ENCODE measurements around the gene ARL5A.

The ARL5A gene

DNA sequence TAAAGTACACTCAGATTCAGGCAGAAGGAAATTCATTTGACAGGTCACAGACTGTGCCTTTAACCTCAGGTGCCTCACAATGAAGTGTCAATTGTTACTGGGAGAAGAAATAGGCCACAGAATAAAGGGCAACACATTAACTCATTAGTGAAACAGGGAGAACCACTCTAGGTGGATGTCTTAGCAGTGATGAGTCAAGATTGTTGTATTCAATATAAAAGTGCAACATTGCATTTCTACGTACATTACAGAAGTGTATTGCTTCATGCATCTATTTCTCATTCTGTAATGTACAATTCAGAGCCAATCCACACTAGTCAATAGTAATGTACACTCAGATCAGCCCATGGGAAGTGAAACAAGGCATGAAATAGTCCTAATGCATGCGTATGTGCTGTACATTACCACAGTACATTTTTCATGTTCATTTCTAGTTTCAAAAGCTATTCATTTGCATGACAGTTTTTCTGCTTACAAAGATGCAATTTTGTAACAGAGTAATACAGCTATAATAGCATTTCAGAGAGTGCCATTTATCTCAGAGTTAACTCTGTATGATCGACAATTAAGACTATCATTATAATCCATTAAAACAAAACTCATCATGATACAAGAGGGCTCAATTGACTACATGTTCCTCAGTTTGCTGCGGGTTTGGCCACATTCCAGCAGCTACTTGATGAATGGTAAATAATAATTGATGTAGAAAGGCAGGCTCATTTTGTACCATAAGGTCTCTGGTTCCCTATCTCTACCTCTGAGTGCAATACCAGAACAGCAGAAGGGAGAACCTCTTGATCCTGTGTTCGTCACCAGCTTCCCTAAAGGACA lies 12.2 kb upstream of the ARL5A start:
- DNase-seq: no peak

DNA sequence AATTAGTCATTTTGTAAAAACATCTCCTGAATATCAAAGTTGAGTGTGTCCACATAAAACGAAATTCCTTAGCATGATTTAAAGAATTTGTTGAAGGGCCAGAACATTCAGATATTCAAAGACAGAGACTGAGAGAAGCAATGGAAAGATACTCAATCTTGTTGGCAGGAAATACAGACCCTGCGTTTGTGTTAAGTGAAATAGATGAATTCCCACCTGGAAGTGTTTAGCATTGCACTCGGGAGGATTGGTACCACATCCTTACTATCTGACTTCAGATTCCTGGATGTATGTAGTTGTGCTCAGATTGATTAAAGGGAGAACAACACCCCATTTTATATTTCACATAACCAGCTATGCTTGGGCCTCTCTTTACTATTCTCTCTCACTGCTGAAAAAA lies 9.7 kb upstream of the ARL5A start:
- no peak for DNase-seq

DNA sequence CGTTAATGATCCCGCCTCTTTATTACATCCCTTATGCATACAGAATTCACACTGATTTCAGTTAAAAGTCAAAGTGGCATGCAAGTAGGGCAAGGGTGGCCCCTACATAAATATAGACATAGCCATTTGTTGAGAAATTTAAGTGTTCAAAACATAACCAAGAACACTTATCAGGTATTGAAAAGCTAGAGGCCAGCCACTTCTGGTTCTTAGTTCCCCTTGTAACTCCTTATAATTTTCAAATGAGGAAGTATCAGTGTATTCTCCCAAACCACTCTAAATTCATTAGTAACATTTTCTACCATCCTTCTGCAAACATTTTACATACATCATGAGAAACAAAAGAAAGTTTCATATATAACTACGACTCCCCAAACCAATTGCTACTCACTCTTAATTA lies 5.8 kb upstream of the ARL5A start:
- no peak for DNase-seq

DNA sequence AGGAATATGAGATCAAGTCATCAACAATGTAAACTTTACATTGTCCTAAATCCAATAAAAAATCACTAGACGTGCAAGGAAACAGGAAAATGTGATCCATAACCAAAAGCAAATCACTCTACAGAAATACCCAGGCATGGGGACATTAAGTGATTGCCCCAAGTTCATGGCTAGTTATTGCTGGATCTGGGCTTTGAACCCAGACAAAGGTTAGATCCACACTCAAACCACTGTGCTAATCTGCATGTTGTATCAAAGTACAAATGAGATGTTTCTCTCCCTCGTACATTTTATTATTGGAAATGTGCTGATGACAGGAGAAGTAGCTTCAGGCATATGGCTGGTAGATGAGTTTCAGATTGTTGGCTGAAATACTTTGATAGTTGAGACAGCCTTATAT lies 2.7 kb upstream of the ARL5A start:
- no peak for DNase-seq

DNA sequence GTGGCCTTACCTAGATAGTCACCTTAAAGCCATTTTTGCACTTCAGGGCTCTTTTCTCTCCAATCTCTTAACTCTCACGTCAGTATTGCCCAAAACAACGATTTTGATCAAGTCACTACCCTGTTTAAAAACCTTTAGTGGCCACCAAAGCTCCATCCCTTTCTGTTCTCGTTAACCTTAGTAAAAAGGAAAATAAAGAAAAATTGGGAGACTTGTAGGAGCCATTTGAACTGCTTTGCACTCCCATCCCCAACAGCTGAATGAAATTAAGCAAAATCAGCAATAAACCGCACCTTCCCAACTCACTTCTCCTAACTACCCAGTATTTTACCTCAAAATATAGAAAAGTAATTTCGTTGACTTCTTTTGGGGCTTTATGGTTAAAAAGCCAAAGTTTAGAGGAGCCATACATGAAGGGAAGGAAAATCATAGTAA lies 686 bp upstream of the ARL5A start:
- DNase-seq: no peak

DNA sequence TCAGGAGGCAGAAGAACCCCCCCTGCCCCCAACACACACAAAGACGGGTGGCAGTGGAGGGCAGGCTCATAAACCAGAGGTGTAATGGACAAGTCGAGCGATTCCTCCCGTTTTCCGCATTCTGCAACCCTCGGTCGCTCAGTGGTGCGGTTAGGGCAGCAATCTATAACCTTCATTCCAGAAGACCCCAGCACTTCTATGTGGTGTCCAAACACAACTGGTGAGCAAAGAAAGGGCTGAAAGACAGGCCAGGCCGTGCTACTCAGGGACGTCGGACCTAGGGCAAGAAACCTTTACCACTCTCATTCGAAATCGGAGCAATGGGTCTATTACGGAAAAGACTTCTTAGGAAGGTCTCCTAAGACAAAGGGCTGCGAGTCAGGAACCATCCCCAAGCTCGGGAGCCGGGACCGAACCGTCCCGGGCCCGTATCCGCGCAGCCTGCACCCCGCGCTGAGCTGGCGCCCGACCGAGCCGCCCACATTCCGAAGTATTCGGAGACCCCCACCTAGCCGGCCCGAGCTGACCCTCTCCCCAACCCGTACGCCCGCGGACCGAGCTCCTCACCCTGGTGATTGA lies 568 bp downstream of the ARL5A start:
- DNase-seq: peak; percentile 20

DNA sequence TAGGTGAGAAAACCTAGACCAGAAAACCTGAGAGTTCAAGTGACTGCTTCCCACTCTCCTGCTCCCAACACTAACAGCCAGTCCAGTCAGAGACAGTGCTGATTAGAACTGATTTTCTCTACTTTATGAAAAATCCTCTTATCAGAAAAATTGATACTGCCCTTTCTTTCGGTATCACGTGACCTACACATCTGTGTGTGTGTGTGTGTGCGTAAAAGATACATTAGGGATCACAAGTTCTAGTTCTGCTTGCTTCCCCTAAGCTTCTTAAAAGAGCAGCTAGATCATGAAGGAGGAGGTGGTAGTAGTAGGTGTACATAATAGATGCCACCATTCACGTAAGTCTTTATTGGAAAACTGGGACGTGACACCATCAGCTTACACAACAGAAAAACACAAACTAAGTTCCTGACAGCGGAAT lies 1.5 kb downstream of the ARL5A start:
- peak; percentile 4 for DNase-seq

DNA sequence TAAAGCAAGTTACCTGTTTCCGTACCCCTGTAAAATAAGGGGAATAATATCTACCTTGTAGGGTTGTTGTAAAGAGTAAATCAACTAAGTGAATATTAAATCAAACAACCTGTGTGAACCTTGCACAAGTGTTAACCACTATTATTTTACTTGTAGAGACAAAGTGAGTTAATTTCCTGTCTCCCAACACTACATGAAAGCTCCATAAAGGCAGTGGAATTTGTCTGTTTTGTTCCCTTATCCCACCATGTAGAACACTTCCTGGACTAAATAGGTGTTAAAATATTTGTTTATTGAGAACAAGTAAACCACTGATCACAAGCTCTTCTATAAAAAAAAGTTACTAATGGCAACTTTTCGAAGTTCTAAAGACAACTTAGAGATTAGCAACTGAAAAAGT lies 3.3 kb downstream of the ARL5A start:
- no peak for DNase-seq

DNA sequence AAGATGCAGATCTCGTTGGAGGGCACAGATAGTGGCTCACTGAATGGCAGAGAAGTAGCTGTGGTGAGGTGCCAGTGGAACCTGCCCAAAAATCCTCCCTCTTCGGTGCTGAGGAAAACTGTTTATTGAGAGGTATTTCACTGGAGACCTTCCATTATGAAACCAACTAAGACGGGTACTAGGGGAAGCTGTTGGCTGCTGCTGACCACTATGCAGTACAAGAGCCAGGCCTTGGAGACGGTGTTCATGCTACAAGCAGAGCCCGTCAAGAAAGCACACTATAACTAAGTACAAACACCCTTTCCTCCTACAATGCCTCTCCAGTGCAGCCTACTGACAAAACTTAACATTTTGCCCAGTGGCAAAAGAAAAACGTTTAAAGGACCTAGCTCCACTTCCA lies 4.6 kb downstream of the ARL5A start:
- no peak for DNase-seq

DNA sequence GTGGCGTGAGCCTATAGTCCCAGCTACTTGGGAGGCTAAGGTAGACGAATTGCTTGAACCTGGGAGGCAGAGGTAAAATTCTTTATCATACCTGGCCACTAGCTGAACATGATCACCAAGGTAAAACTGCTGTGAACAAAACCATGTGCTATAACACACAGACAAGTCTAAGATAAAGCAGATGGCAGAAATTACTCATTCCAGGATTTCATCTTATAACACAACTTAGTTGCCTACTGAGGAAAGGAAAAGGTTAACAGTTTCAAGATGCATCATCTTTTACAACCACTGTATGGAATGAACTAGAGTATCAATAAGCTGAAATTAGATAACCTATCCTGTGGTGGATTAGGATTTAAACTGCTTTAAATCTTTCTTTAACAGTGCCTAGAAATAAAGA lies 8.3 kb downstream of the ARL5A start:
- DNase-seq: no peak

DNA sequence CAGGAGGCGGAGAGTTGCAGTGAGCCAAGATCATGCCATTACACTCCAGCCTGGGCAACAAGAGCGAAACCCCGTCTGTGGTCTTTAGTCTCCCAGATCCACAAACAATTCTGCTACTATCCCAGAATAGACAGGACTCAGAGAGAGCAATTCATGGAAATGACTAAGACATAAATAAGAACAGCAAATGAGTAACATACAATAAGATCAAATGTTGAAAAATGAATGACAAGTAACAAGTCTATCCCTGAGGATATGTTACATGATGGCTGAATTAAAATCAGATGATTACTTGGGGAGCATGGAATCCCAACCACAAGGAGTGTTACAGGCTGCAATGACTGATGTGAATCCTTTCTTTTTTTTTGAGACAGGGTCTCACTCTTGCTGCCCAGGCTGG lies 10.3 kb downstream of the ARL5A start:
- no peak for DNase-seq

DNA sequence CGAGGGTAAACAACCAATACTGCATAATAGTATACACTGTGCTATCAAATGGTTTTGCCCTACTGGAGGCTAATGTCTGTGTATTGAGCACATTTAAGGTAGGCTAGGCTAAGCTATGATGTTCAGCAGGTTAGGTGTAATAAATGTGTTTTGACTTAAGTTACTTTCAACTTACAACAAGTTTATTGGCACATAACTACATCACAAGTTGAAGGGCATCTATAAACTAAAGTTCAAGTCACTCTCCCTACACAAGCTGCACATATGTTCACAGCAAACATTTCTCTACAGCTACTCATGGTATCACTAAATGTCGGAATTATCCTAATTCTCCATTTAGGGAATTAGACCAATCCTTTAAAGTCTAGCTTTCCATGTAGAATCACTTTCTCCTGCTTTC lies 11.4 kb downstream of the ARL5A start:
- no peak for DNase-seq

DNA sequence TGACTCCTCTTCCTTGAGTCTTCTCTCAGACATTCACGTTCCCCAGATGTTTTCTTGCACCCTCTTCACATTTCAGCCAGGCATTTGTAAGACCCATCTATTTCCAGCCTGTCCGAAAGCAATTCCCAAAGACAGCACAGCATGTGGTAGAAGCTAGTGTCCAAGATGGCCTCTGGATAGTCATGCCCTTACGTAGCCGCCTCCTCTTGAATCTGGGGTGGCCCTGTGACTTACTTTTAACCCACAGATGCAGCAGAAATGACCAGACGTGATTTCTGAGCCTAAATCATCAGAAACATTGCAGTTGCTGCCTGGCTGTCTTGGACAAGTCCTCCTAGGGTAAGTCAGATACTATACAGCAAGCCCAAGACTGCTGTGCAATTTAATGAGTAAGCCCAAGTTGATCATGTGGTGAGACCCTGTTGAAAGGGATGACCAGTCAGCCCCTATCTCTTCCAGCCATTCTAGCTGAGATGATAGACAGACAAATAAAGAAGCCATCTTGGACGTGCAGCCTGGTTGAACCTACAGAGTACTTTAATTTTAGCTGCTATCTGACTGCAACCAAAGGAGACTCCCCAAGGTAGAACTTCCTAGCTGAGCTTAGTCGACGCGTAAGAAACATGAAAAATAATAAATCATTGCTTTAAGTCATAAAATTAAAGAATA lies 12.3 kb downstream of the ARL5A start:
- no peak for DNase-seq

DNA sequence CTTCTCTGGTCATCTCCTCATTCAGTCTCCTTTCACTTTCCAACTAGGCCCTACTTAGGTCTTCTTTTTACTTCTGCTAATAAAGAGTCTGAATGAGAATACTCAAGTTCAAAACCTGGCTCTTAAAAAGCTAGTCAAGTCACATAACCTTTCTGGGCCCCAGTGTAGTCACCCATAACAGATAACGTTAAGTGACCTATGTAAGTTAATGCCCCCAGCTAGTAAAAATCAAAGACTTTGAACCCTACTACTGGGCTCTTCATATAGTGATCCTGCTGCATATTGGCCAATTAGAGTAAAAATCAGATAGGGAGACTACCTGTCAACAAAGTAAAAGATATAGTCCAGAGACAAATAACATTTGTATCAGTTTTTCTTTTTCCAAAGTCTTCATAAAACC lies 17.7 kb downstream of the ARL5A start:
- no peak for DNase-seq

DNA sequence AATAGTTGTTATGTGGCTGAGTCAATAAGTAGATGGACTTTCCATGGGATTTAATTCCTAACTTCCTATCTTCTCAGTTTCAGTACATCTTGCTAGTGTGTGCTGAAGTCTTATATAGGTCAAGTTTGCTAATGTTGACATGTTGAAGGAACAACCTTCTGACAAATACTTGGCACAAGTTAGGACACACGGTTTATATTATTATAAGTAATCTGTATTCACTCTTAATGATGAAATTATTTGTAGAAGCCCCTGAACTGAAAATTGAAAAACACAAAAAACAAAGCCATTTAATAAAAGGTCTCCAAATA lies 19.2 kb downstream of the ARL5A start:
- DNase-seq: no peak

DNA sequence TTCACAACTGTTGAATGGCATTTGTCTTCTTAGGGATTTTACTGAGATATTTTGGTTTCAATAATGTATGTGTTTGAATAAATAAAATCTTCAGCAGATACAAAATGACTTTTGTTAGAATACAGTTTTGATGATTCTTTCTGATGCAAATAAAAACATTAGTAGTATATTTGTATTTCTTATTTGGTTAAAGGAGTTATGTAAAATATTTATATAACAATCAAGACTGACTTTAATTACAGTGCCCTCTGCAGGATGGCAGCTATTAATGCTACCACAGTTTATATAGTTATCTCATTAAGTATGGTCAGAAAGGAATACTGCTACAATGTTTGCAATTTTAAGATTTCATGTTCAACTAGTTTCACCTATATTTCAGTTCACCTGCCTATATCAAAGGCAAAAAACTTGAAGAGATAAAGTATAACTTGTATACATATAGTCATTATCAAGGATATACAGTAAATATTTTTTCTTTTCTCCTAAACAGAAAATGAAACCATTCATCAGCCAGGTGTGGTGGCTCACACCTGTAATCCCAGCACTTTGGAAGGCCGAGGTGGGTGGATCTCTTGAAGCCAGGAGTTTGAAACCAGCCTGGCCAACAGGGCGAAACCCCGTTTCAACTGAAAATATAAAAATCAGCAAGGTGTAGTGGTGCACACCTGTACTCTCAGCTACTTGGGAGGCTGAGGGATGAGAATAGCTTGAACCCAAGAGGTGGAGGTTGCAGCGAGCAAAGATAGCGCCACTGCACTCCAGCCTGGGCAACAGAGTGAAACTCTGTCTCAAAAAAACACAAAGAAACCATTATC lies 19.8 kb downstream of the ARL5A start:
- peak; percentile 20 for DNase-seq

DNA sequence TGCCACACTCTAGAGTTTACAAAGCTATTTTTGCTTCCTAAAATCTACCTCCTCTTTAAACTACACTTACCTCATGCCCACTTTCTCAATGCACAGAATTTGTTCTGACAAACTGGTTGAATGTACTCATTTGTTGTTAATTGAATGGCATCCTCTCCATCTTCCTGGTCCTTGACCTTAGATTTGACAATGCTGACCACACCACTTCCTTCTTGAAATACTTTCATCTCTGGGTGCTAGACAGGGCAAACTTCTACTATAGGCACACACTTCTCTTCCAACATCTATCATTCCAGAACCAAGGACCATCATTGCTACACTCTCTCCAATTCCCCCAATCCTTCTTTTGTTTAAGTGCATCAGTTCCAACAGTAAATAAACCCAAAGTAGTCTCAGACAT lies 22.3 kb downstream of the ARL5A start:
- DNase-seq: no peak

DNA sequence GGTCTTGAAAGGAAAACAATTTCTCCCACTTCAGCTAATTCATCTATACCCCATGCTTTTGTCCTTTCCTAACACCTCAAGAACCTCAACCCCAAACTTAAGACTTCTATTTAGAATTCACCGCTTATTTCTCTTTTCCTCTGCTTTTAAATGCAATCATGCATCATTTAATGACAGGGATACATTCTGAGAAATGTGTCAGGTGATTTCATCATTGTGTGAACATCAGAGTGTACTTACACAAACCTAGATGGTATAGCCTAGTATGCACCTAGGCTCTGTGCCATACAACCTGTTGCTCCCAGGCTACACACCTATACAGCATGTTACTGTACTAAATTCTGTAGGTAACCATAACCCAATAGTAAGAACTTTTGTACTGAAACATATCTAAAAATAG lies 22.9 kb downstream of the ARL5A start:
- DNase-seq: no peak

DNA sequence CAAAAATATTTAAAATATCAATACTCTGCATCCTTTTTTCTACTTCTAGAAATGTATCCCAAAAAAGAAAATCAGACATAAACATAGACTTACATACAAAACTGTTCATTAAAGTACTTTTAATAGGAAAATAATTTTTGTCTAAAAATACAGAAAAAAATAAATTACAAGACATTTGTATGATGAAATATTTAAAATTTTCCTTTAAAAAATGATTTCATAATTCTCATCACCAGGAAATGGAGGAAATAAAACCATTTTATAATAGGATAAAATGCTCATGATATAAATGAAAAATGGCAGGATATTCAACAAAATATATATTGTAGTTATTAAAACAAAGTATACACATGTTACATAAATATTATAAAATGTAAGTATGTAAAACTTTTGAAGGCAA lies 24.4 kb downstream of the ARL5A start:
- no peak for DNase-seq

DNA sequence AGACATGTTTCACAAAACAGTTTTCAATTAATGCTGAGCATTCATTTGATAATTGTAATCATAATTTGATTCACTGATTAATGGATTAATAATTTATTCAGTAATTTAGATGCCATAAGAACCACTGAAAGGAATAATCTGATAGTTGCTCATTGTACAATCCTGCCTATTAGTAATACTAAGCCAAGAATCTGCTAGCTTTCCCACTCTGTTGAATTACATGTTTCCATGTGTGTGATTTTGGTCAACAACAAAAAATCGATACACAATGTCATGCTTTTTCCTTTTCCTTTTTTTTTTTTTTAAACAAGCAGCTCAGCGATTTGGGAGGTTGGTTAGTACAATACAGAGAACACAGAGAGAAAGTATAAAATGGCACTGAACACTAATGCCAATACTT lies 25.9 kb downstream of the ARL5A start:
- DNase-seq: no peak

DNA sequence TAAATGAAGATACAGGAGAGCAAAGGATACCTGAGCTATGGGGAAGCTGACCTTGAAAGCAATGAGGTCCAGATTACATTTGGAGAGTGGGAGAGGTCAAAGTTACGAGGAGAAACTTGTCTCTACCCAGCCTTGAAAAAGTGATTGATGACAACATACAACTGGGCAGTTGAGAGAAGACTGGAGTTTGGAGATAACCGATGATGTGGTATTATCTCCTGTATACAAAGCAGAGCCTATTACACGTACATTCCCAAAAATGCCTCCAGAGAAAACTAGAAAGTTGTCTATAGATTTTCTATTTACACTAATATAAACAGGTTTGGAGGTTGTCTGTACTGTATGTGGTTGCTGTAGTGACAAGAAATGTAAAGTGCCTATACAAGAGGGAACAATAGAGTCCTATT lies 28.3 kb downstream of the ARL5A start:
- DNase-seq: no peak

DNA sequence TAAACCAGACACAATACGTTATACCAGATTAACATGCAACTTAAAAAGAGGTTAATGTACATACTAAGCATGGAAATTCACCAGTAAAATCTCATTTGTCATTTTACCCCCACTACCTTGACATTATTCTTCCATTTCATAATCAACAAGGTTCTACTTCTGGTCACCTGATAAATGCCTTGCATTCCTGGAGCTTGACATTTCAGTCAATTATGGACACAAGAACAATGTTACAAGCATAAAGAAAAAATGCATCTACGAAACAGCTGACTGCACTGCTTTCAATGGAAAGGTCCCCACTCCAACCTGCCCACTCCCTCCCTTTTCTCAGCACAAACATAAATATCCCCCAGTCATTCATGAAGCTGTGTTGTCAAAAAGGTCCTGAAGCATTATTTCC lies 31.4 kb downstream of the ARL5A start:
- DNase-seq: no peak

DNA sequence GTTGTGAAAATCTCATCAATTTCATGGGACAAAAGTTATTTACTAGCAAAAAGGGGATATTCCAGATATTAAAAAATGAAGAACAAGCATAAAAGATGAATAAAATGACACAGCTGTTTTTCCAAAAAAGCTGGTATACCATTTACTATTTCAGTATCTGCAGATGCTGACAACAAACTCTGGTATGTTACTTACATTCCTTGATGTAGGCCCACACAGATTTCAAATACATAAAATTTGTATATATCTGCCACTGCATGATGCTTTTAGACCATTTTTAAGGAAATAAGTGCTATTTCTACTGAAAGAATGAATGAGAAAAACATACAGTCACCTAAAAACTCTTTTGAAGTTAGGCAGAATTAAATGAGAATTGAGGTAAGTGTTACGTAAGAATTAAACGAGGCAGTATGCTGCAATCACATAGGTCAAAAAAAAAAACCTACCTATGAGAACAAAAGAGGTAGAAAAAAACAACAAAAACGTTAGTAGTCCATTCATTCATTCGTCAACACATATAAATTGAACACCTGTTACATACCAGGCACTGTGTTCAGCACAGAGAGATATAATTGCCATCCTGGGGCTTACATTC lies 32.5 kb downstream of the ARL5A start:
- DNase-seq: peak; percentile 7
